SU-DHL-6 (cell line): ENCODE results near the gene SYT13.

Experiments
- CTCF ChIP-seq: fragments of 200-600 bp; sonication (generic); IDR thresholded peaks from one replicate; pipeline ENCODE4 v1.5.1; 2017; ENCODE audit warnings: antibody characterized with exemption, mild to moderate bottlenecking, low read length, moderate library complexity; ENCODE audit not compliant: insufficient read depth, poor library complexity, severe bottlenecking
- EZH2phosphoT487 ChIP-seq: fragments of 200-600 bp; sonication (generic), shearing (Covaris generic); conservative IDR thresholded peaks from 2 replicates; pipeline ENCODE4 v1.6.1; 2018; ENCODE audit warnings: mild to moderate bottlenecking, antibody characterized with exemption, low read length, moderate library complexity, mixed read lengths

GRCh38 chr11:45232341-45233080 is 53.6 kb downstream of the SYT13 start:
- no peak for TF ChIP-seq CTCF
- no peak for TF ChIP-seq EZH2phosphoT487
